ENCODE data around the gene MAP3K5. TPM values are rescaled to one million over a fixed set of nuclear protein-coding genes. Genes with fewer than 3 reads are reported as not detected.

The MAP3K5 gene
- total and polyA plus RNA-seq, 2 of the 8 experiments (the other 6 are each of a cell fraction or from before 2014, with no cell fraction given) = 0.63 to 2.6 TPM

GRCh38 chr6:136739501-136739900 lies 52.8 kb downstream of the MAP3K5 start:
- Histone ChIP-seq H3K18ac (ENCODE audit: extremely low read depth, low read length) (no peak overlapping the region), H3K23me2 (ENCODE audit: low read depth, low read length) (no peaks in the 10 kb centered on the region), H3K4me2 (ENCODE audit: insufficient read depth in 1 of 2, low read depth in 2 of 2, low read length in 2 of 2) (no peak overlapping the region), H3K56ac (replicated peaks; ENCODE audit: insufficient read length, low read depth, low read length) (no peak overlapping the region), H3K4ac (replicated peaks; ENCODE audit: insufficient read length, low read depth, low read length) (no peak overlapping the region), H3K27me3 (replicated peaks in 1 of 4; ENCODE audit: control insufficient read depth in 3 of 4, extremely low read depth in 1 of 4, insufficient read depth in 3 of 4, low read length in 3 of 4) (no peaks in the 10 kb centered on the region), H3K36me3 (ENCODE audit: control insufficient read depth in 2 of 4, insufficient read depth in 4 of 4, low read length in 3 of 4) (no peaks in the 10 kb centered on the region), H4K91ac (replicated peaks; ENCODE audit: insufficient read length, low read length) (no peak overlapping the region), H3K9me3 (ENCODE audit: insufficient read depth in 2 of 2, low read depth in 1 of 2, low read length in 1 of 2) (no peaks in the 10 kb centered on the region), H3K4me3 (ENCODE audit: extremely low read depth in 1 of 4, insufficient read depth in 2 of 4, low read depth in 3 of 4, low read length in 4 of 4) (no peak overlapping the region), H2AK5ac (ENCODE audit: low read depth, low read length) (no peak overlapping the region), H4K5ac (ENCODE audit: insufficient read length, low read depth, low read length) (no peak overlapping the region), H3K14ac (ENCODE audit: insufficient read length) (no peak overlapping the region), H4K20me1 (replicated peaks in 1 of 2; ENCODE audit: control insufficient read depth in 1 of 2, insufficient read depth in 2 of 2, low read length in 2 of 2) (no peaks in the 10 kb centered on the region), H3K4me1 (replicated peaks in 1 of 4; ENCODE audit: control insufficient read depth in 3 of 4, insufficient read depth in 4 of 4, low read length in 3 of 4) (no peaks in the 10 kb centered on the region), H3K9ac (replicated peaks in 1 of 4; ENCODE audit: extremely low read depth in 1 of 4, low read depth in 3 of 4, low read length in 3 of 4) (no peak overlapping the region), H2BK12ac (ENCODE audit: low read depth, low read length) (no peak overlapping the region), H2AFZ (ENCODE audit: low read length) (no peak overlapping the region), H4K8ac (ENCODE audit: extremely low read depth, insufficient read depth, low read length) (no peak overlapping the region), H2BK120ac (replicated peaks; ENCODE audit: low read depth, low read length) (no peak overlapping the region), H2BK20ac (ENCODE audit: low read length) (no peak overlapping the region), H2BK15ac (ENCODE audit: low read length) (no peak overlapping the region), H3K23ac (ENCODE audit: insufficient read length) (no peak overlapping the region), H3K79me2 (ENCODE audit: control insufficient read depth in 1 of 2, insufficient read depth in 2 of 2, low read length in 2 of 2) (no peaks in the 10 kb centered on the region), H3K79me1 (ENCODE audit: low read depth, low read length) (no peaks in the 10 kb centered on the region; the same call in 1 of the 2 replicates), H2BK5ac (ENCODE audit: low read depth, low read length) (no peak overlapping the region), H3K27ac (ENCODE audit: low read depth, low read length) (no peak overlapping the region)
- DNase-seq (ENCODE audit: low read depth in 1 of 2, low spot score in 2 of 2) (no peak), FAIRE-seq (no peak)
- WGBS, 2 experiments (ENCODE audit: extremely low coverage in 1 of 2, insufficient coverage in 1 of 2, insufficient read length in 1 of 2, insufficient replicate concordance in 2 of 2, low coverage in 1 of 2, low lambda C conversion rate in 2 of 2, missing lambda C conversion rate in 1 of 2) = 93% methylated on average over 3 of the region's 3 CpGs; no CpG with 5 or more reads in 1 of the 2 experiments
- CTCF ChIA-PET (ENCODE audit: partially characterized antibody) = interaction anchor here (0.6 to 2.7 kb wide), 9 partner anchors 9 to 337 kb away, joined by 3 to 16 read pairs (median 3); partner anchors contain the start of gene MAP3K5
- POLR2A ChIA-PET (ENCODE audit: partially characterized antibody) = interaction anchor here (1.1 kb wide), 1 partner anchor 449 kb away, joined by 3 read pairs; the partner anchor contains the start of gene BCLAF1
- TF ChIP-seq CTCF (IDR thresholded peaks at IDR 0.05; ENCODE audit: control extremely low read depth in 1 of 3, insufficient read depth in 1 of 3, low read depth in 1 of 3, low read length in 3 of 3) = peak in 1 of 3 experiments; percentile 18; a peak in 1 of 4 replicates
- no peak for TF ChIP-seq CREB1 (IDR thresholded peaks at IDR 0.05)
- peak; percentile 41 to 45 for TF ChIP-seq RAD21 (IDR thresholded peaks at IDR 0.05 in 1 of 2, conservative IDR thresholded peaks at IDR 0.05 in 1 of 2; ENCODE audit: low read depth in 2 of 2, low read length in 2 of 2)
- TF ChIP-seq ZNF274 (IDR thresholded peaks at IDR 0.05; ENCODE audit: borderline replicate concordance, extremely low read depth, low read length) = no peak

Data from H1 (cell line).